Measurements from ENCODE around the gene ZNF302.
"Not testable (repeated sequence)": the region's sequence is repeated elsewhere in the genome, so short reads cannot be mapped to it uniquely, and the experiment has no call there.

The ZNF302 gene

DNA sequence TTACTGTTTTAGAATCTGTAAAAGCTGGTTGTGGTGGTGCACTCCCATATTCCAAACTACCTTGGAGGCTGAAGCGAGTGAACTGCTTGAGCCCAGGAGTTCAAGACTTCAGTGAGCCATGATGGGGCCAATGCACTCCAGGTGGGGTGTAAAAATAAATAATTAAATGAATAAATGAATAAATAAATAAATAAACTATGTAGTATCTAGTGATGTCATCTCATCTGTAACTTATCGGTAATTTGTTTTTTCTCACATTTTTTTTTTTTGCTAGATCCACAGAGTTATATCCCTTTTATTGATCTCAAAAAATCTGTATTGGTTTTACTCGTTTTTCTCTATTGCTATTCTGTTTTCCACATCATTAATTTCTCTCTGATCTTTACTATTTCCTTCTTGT, 5.5 kb upstream of the ZNF302 start:
- no peak for DNase-seq

DNA sequence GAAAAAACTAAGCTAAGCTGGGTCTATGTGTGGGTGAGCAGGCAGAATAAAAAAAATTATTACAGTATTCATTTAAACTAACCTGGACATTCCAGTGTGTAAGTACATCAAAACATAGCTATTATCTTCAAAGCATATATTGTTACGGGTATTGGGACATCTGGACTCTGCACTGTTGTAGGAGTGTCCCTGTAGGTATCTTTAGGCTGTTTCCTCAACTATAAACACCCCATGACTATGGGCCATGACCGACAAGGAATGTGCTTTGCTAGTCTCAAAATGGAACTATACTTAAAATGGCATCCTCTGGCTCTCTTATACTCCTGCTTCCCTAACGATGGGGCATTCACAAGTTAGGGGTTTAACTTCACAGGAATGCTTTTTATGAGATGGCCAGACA, 3.9 kb upstream of the ZNF302 start:
- DNase-seq, result no peak

DNA sequence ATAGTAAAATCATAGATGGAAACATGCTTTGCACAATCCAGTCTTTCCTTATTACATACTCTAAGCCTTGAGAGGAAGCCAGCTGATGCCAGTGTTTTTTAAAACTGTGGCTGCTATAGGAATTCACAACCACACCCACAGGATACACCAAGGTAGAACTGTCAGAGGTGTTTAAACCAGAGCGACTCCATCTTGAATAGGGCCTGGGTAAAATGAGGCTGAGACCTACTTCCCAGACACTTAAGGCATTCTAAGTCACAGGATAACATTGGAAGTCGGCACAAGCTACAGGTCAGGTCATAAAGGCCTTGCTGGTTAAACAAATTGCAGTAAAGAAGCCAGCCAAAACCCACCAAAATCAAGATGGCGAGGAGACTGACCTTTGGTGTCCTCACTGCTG, 2.2 kb upstream of the ZNF302 start:
- DNase-seq, result no peak

DNA sequence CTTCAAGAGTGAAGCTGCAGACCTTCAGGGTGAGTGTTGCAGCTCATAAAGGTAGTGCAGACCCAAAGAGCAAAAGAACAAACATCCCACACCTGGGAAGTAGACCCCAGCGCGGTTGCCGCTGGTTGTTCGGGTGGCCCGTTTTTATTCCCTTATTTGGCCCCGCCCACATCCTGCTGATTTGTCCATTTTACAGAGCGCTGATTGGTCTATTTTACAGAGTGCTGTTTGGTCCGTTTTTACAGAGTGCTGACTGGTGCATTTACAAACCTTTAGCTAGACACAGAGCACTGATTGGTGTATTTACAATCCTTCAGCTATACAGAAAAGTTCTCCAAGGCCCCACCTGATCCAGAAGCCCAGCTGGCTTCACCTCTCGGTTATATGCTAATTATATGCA, 1.6 kb upstream of the ZNF302 start:
- no peak for DNase-seq

DNA sequence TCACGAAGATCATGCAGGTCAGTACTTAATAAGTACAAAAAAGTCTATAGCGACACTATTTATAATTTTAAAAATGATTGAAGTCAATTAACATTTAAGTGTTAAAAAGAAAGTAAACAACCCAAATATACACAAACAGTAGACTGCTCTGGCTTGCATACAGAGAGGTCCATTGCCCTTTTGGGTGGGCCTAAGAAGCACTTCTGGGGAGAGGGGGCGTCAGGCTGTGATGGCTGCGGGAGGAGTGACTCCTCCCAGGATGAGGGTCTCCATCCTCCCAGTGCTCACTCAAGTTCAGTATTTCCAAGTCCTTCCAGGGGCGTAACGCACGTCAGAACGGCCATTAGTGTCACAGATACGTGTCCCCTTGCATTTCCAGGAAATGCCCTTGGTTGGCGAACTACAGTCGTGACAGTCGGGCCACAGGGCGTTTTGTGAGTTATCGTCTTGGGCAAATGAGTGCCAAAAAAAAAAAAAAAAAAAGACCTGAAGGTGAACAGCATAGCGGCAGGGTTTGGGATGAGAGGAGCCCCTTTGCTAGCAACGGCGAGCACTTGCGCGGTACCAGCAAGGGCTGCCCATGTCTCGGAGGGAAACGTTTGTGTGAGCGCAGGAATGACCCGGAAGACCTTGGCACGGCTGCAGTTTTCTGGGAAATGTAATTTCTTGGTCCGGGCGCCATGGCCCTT, 637 bp upstream of the ZNF302 start, which contains the start of gene SCGB2B2:
TSS of gene SCGB2B2 (minus strand) at position 463 of the 689 bp plus-strand sequence. CDS start 82,596 bp downstream, outside the sequence.
- peak in 53 of 58 donors; percentile 60 to 99 (median 92) for DNase-seq

DNA sequence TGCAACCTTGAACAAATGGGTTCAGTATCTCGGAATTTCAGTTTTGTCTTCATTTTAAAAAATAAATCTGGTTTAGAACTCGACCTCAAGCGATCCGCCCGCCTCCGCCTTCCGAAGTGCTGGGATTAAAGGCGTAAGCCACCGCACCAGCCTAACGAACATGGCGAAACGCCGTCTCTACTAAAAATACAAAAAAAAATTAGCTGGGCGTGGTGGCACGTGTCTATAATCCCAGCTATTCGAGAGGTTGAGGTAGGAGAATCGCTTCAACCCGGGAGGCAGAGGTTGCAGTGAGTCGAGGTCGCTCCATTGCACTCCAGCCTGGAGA, 571 bp downstream of the ZNF302 start:
- peak in 1 of 58 donors; percentile 32 for DNase-seq

DNA sequence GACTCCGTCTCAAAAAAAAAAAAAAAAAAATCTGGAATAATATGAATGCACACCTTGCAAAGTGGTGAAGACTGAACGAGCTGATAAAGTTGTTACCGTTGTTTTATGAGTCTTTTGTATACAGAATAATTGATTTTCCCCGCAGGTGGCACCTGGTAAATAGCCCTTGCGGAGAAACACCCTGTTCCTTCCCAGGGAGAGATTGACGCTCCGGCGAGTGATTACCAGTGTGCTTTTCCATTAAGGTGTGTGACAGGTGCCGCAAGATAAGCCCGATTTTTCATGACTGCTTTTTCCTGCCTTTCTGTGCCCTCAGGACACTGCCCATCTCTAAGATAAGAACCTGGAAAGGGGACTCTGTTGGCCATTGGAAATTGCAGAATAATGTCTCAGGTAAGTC, 943 bp downstream of the ZNF302 start:
- no peak for DNase-seq

DNA sequence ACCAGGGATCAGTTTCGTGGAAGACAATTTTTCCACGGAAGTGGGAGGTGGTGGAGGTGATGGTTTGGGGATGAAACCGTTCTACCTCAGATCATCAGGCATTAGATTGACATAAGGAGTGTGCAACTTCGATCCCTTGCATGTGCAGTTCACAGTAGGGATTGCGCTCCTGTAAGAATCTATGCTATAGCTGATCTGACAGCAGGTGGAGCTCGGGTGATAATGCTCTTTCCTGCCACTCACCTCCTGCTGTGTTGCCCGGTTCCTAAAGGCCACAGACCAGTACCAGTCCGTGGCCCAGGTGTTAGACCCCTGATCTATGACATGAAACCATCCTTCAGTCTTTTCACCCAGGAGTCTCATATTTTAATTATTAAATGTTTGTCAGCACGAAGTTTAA, 4.0 kb downstream of the ZNF302 start:
- DNase-seq, result no peak

DNA sequence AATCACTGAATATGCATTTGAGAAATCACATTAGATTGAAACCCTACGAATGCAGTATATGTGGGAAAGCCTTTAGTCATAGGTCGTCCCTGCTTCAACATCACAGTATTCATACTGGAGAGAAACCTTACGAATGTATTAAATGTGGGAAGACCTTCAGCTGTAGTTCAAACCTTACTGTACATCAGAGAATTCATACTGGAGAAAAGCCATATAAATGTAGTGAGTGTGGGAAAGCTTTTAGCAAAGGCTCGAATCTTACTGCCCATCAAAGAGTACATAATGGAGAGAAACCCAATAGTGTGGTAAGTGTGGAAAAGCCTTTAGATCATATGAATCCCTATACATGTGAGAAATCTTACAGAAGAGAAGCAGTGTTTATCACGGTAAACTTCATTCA, 7.8 kb downstream of the ZNF302 start:
- DNase-seq, result not testable (repeated sequence)

DNA sequence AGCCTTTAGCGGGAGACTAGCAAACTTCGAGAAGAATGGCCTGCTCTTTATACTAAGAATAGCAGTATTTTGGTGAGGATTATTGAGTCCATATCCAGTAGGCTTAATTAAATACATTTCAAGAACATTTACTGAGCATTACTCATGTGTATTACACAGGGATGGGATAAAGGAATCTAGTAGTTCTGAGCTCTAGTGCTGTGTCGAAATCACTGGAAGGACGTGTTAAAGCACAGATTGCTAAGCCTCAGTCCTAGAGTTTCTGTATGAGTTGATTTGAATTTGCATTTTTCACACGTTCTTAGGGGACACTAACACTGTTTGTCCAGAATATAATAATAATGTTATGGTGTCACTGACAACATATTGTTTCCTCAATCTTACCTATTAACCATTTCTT, 9.0 kb downstream of the ZNF302 start:
- DNase-seq, result no peak

DNA sequence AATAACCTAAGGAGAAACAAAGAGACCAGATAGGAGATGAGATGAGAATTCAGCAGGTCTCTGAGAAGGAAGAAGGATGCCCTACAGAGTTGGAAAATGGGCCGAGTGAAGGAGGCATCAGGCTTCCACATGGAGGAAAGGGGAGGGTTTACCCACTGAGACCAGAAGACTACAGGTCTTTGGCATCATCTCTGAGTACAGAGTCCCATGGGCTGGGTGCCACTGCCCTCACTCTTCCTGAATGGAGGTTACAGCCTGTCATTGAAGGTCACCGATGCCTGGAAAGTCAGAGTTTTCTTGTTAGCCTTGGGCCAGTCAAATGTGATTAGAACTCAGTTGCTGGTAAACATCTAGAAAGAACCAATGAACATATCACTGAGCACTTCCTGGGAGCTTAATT, 9.9 kb downstream of the ZNF302 start:
- no peak for DNase-seq

DNA sequence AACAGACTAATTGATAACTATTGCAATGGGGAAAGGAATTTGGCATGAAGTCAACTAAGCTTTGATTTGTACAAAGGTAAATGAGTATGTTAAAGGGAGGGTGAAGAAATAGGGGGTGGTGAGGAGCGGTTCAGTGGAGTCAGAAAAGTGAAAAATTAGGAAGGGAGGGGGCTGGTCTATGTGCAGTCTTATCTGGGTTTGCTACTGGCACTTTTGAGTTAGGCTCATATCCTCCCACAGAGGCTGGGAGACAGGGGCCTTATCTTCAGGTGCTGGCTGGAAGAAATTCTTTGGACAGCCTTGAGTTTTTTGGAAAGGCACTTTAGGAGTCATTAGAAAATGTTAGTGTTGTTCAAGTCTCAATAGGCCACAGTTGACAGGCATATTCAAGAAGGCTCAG, 11.1 kb downstream of the ZNF302 start:
- DNase-seq, result no peak

DNA sequence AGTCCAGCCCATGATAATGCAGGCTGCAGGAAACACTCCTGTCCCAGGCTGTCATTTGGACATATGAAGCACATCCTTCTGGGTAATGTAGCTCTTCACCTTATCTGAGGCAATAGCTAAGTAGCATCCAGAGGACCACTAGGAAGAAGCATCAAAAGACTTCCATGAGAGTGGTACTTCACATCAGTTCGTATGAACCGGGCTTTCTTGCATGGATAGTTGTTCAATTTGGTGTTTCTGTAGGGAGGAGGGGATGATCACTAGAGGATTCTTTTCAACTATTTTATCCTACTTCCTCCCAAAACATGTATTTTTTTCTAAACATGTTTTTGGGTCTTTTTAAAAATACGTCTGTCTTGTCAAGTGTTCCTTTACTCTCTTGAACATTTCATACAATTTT, 12.9 kb downstream of the ZNF302 start:
- no peak for DNase-seq

DNA sequence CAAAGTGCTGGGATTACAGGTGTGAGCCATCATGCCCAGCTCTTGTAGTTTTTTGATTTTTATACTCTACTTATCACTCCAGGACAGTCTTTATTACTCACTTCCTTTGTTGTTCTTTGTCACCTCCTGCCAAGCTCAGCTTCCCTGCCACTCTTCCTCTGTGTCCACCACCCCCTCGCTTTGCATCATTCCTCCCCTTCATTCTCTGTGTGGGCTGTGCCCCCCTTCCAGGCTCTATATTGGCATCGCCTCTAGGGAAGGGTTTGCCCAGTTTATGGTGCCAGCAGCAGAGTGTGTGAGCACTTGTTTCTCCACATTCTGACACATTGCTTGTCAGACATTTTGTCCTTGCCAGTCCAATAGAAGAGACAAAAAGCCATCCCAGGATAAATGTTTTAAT, 15.1 kb downstream of the ZNF302 start:
- DNase-seq, result no peak

DNA sequence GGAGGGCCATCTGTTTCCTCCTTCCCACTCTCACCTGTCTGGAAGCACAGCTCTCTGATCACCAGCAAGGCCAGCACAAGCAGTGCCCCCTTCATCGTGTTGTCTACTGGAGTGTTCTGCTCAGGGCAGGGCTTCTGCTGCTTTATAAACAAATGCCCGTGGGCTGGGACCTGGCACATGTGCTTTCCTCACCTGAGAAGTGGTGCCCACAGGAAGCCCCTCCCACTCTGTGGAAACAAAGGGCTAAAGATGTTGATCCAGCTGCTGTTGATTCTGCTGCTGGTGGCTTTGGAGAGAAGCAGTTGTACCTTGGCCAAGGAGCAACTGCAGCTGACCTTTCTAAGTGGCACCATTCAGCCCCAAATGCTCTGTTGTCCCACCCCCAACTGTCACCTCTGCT, 30.2 kb downstream of the ZNF302 start:
- DNase-seq, result no peak

DNA sequence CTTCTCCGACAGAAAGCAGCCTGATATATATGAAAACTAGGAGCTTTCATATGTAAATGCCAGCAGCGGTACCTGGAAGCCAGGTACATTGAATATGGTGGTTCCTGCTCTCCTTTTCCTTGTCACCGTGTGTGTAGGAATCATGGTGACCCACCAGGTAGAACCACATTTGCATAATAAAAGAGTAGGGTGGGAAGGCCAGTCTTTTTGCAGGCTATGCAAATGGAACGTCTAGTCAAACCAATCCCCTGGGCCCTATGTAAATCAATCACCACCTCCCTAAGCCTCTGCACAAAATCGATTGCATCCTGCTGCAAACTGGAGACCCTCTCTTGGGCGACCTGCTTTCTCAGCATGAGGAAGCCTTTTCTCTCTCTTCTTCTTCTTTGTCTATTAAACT, 34.4 kb downstream of the ZNF302 start:
- DNase-seq, result no peak

DNA sequence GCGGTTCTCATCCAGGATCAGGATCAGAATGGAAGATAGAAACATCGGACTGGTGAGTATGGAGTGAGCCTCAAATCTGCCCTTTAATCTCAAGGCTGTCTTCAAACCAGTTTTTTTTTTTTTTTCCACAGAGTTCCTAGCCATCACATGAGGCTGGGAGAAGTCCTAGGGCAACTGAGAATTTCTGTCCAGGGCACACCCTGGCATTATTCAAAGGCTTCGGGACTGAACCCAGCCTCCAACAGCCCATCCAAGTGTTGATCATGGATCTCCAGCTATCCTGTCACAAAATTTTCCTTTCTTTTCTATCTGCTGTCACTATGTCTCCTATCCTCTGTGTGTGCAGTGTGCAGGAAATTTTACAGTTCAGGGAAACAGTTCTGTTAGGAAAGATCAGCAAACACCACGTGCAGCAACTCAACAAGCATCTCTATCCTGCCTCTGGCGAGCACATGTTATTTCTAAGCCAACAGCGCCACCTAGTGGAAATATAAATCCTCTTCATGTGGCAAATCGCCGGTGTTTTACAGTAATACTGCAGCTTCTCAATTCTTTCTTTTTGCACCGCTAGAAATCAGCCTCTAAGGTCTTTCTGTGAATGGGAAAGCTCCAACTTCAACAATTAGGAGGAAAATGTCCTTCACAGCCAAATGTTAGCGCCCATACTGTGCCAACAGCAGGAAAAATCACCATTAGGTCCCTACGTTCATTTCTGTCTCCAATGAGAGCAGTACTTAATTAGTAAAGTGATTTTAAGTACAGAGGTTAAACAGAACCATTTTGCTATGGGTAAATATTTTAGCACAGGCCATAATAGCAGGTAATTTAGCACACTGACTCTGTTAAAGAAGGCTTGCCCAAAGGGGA, 35.1 kb downstream of the ZNF302 start:
- DNase-seq, result peak in 27 of 58 donors; percentile 2 to 55 (median 25)

DNA sequence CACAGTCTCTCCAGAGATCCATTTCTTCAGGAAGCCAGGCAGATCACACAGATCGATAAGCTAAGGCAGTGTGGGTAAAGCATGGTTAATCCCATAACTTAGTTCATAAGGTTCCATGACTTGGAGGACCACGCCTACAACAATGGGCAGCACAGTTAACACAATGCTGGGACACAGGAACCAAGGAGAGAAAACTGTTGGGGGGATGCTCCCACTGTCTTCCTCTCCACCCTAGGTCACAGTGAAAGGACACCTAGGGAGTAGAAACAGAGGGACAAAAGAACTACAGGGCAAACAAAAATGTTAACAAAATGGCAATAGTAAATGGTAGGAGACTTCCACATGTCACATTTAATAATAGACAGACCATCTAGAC, 35.8 kb downstream of the ZNF302 start:
- no peak for DNase-seq

DNA sequence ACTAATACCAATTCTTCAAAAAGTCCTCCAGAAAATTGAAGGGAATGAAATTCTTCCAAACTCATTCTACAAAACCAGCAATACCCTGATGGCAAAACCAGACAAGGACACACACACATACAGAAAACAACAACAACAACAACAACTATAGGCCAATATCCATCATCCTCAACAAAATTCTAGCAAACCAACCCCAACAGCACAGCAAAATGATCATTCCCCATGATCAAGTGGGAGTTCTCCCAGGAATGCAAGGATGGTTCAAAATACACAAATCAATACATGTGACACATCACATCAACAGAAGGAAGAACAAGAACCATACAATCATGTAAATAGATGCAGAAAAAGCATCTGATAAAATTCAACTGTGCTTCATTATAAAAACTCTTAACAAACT, 37.9 kb downstream of the ZNF302 start:
- no peak for DNase-seq

DNA sequence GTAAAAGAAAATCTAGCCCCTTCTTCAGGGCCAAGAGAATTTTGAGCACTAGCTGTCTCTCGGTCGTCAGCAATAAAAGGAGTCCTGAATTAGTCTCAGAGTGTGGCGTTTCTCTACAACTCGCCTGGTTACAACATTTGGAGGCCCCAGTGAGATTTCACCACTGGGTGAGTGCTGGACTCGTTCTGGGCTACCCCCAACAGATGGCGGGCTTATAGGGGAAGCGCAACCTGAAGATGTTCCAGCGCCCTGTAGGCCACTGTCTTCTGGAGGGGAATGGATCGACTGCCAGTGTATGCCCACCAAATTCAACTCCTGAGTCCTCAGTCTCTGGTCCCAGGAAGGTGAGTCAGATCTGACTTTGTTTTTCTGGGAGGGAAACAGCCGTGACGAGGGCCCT, 44.9 kb downstream of the ZNF302 start:
- DNase-seq, result no peak

DNA sequence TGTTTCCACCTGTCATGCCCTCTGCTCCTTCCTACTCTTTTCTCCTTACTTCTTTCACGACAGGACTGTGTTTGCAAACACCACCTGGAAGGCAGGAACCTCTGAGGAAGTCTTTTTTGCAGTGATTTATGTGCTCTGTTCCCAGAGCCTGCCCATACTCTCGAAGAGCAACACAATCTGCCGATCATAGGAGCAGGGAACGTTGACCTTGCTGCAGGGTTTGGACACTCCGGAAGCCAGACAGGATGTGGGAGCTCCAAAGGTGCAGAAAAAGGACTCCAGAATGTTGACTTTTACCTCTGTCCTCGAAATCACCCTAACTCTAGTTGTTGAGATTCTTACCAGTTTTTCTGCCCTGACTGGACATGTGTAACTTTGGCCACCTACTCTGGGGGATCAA, 47.9 kb downstream of the ZNF302 start:
- DNase-seq, result no peak

DNA sequence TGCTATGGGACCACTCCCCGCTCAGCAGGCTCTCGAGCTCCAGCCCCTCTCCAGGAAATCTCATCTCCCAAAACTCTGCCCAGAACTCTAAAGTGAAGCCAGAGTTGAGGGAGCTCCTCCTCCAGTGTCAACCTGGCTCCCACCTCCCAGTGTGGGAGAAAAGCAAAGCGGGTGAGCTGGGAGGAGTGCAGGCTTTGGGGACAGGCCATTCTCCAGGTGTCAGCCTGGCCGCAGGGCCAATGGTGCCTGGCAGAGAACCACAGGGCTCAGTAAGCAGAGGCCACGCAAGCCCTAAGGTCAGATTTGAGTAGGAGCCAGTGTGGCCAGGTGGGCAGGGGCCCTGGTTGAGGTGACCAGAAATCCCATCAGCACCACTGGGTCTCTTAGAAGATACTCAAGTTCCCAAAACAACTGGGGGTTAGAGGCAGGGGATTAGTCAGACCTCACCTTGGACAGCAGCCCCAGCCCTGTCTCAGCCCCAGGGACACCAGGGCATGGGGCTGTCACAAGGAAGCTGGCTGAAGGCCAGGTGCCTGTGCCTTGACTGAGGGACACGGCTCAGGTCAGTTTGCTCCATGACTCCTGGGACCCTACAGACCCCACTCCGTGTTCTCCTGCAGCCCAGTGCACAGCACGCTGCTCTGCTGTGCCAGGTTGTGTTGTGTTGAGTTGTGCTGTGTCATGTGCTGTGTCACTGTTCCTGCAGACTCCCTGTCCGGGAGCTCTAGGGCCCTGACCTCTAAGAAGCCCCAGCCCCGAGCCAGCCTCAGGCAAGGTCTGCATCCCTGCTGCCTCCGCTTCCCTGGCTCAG, 53.7 kb downstream of the ZNF302 start:
- DNase-seq, result no peak
